Measurements from ENCODE around the gene PCBD1.
A peak's percentile ranks its signal among the peaks of the same experiment; 100 is the strongest.

The PCBD1 gene

GRCh38 chr10:70892631-70893030 is 4.3 kb upstream of the PCBD1 start:
- H3K36me3 ChIP-seq (replicated peaks; ENCODE audit: low read depth, low read length) = no peaks in the 10 kb centered on the region

DNA sequence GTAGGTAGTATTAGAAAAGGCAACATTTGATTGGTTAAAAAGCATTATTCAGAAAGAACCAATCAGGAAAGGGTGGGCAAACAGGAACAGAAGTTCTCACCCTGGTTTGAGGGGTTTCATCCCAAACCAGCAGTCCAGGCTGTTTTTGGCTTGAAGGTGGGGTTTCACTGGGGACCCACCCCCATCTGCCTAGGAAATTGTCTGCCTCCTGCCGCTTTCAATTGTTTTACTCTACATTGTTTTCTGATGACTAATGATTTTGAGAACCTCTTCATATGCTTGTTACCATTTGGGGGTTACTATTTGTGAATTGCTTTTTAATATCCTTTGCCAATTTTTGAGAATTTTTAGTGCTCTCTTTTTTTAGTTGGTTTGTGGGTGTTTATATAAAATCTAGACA is 3.3 kb upstream of the PCBD1 start:
- no peak overlapping the region for H3K4me3 ChIP-seq (ENCODE audit: low read length)
- H3K4me2 ChIP-seq (ENCODE audit: low read length) = no peak overlapping the region
- 0 out of 2 replicates have a peak, but pooled peaks cover 4% of the 10 kb centered on the region for H3K79me2 ChIP-seq (ENCODE audit: low read length)
- no peak overlapping the region for H3K27ac ChIP-seq (ENCODE audit: low read length)
- H3K9me3 ChIP-seq (ENCODE audit: insufficient read depth, low read length) = no peaks in the 10 kb centered on the region
- no peak overlapping the region for H2AFZ ChIP-seq (ENCODE audit: low read depth, low read length)
- H3K27me3 ChIP-seq (ENCODE audit: low read depth, low read length) = no peaks in the 10 kb centered on the region
- H3K36me3 ChIP-seq (replicated peaks; ENCODE audit: low read depth, low read length) = no peaks in the 10 kb centered on the region
- H4K20me1 ChIP-seq (ENCODE audit: insufficient read depth, low read length) = no peaks in the 10 kb centered on the region
- no peak for TF ChIP-seq EZH2phosphoT487 (IDR thresholded peaks at IDR 0.05; ENCODE audit: low read depth)
- TF ChIP-seq, protein P1, sequence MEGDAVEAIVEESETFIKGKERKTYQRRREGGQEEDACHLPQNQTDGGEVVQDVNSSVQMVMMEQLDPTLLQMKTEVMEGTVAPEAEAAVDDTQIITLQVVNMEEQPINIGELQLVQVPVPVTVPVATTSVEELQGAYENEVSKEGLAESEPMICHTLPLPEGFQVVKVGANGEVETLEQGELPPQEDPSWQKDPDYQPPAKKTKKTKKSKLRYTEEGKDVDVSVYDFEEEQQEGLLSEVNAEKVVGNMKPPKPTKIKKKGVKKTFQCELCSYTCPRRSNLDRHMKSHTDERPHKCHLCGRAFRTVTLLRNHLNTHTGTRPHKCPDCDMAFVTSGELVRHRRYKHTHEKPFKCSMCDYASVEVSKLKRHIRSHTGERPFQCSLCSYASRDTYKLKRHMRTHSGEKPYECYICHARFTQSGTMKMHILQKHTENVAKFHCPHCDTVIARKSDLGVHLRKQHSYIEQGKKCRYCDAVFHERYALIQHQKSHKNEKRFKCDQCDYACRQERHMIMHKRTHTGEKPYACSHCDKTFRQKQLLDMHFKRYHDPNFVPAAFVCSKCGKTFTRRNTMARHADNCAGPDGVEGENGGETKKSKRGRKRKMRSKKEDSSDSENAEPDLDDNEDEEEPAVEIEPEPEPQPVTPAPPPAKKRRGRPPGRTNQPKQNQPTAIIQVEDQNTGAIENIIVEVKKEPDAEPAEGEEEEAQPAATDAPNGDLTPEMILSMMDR (IDR thresholded peaks at IDR 0.05; ENCODE audit: low read depth, low read length) = no peak
- H3K4me1 ChIP-seq (ENCODE audit: low read length) = peaks cover 5% of the 10 kb centered on the region
- H3K9ac ChIP-seq (ENCODE audit: low read length) = no peak overlapping the region

More at GRCh38 chr10:70892631-70893030, 4.3 kb upstream of the PCBD1 start:
- Histone ChIP-seq H3K4me2 (ENCODE audit: low read length) (no peak overlapping the region), H3K79me2 (ENCODE audit: low read length) (no peaks in the 10 kb centered on the region), H3K4me1 (ENCODE audit: low read length) (peaks cover 5% of the 10 kb centered on the region), H4K20me1 (ENCODE audit: insufficient read depth, low read length) (no peaks in the 10 kb centered on the region), H3K4me3 (ENCODE audit: low read length) (no peak overlapping the region), H3K27me3 (ENCODE audit: low read depth, low read length) (no peaks in the 10 kb centered on the region), H3K27ac (ENCODE audit: low read length) (no peak overlapping the region), H2AFZ (ENCODE audit: low read depth, low read length) (no peak overlapping the region), H3K9ac (ENCODE audit: low read length) (no peak overlapping the region), H3K9me3 (ENCODE audit: insufficient read depth, low read length) (no peaks in the 10 kb centered on the region)
- TF ChIP-seq, protein P1 (IDR thresholded peaks at IDR 0.05; ENCODE audit: low read depth, low read length) = no peak
- no peak for TF ChIP-seq EZH2phosphoT487 (IDR thresholded peaks at IDR 0.05; ENCODE audit: low read depth)

DNA sequence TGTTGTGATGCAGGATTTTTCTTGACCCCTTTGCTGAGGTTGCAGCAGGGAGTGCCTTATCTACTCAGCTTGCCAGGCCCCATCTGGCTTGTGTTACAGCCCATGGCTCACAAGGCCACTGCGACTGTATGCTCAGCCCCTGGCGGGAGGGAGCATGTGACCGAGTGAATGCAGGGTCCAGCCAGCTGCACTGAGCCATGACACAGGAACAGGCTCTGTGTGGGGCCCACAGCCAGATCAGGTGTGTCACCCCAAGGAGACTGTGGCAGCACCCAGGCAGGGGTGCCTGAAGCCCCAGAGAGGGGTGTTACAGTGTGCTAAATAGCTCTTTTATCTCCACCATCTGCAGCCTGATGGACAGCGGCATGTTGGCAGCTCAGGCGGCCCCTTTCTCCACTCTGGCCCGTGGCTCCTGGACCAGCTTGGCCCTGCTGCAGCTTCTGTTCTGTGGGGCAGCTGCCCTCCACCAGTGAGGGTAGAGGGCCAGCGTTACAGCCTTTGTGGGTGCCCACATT is 2.6 kb upstream of the PCBD1 start:
- Histone ChIP-seq H3K4me3 (ENCODE audit: low read length) (no peak overlapping the region), H3K4me2 (ENCODE audit: low read length) (no peak overlapping the region), H3K9ac (ENCODE audit: low read length) (no peak overlapping the region), H3K4me1 (ENCODE audit: low read length) (peaks cover 5% of the 10 kb centered on the region), H3K79me2 (ENCODE audit: low read length) (0 out of 2 replicates have a peak, but pooled peaks cover 4% of the 10 kb centered on the region), H3K27ac (ENCODE audit: low read length) (no peak overlapping the region), H4K20me1 (ENCODE audit: insufficient read depth, low read length) (no peaks in the 10 kb centered on the region), H3K36me3 (replicated peaks; ENCODE audit: low read depth, low read length) (no peaks in the 10 kb centered on the region), H3K9me3 (ENCODE audit: insufficient read depth, low read length) (no peaks in the 10 kb centered on the region), H2AFZ (ENCODE audit: low read depth, low read length) (no peak overlapping the region), H3K27me3 (ENCODE audit: low read depth, low read length) (no peaks in the 10 kb centered on the region)
- TF ChIP-seq EZH2phosphoT487 (IDR thresholded peaks at IDR 0.05; ENCODE audit: low read depth) = no peak
- TF ChIP-seq, protein P1 (IDR thresholded peaks at IDR 0.05; ENCODE audit: low read depth, low read length) = no peak

DNA sequence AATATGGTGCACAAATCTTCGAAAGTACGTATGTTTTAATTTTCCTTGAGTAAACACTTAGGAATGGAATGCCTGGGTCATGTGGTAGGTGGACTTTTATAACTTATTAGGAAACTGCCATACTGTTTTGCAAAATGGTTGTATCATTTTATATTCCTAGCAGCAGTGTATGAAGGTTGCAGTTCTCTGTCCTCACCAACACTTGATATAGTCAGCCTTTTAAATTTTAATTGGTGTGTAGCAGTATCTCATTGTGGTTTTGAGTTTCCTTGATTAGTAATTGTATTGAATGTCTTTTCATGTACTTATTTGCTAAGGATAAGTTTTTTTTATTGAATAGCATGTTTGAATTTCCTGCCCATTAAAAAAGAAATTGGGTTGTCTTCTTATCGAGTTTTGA is 926 bp upstream of the PCBD1 start:
- no peaks in the 10 kb centered on the region for H3K36me3 ChIP-seq (replicated peaks; ENCODE audit: low read depth, low read length)
- no peak overlapping the region for H2AFZ ChIP-seq (ENCODE audit: low read depth, low read length)
- H4K20me1 ChIP-seq (ENCODE audit: insufficient read depth, low read length) = no peaks in the 10 kb centered on the region
- H3K27me3 ChIP-seq (ENCODE audit: low read depth, low read length) = no peaks in the 10 kb centered on the region
- 0 out of 2 replicates have a peak overlapping the region, but pooled peaks have one; percentile 81 for H3K9ac ChIP-seq (ENCODE audit: low read length)
- H3K27ac ChIP-seq (ENCODE audit: low read length) = no peak overlapping the region
- H3K9me3 ChIP-seq (ENCODE audit: insufficient read depth, low read length) = no peaks in the 10 kb centered on the region
- TF ChIP-seq, protein P1 (IDR thresholded peaks at IDR 0.05; ENCODE audit: low read depth, low read length) = no peak
- no peak for TF ChIP-seq EZH2phosphoT487 (IDR thresholded peaks at IDR 0.05; ENCODE audit: low read depth)
- H3K4me2 ChIP-seq (ENCODE audit: low read length) = peak overlapping the region; percentile 90
- peaks cover 5% of the 10 kb centered on the region for H3K4me1 ChIP-seq (ENCODE audit: low read length)
- peak overlapping the region; percentile 92 for H3K4me3 ChIP-seq (ENCODE audit: low read length)
- 0 out of 2 replicates have a peak, but pooled peaks cover 4% of the 10 kb centered on the region for H3K79me2 ChIP-seq (ENCODE audit: low read length)
